GM23248 (cell line): ENCODE data around the gene KIF24. TPM values are rescaled to one million over a fixed set of nuclear protein-coding genes. Genes with fewer than 3 reads are reported as not detected.
"Not testable (repeated sequence)": the region's sequence is repeated elsewhere in the genome, so short reads cannot be mapped to it uniquely, and the experiment has no call there.

Experiments
- DNase-seq: peaks from one replicate; pipeline ENCODE4 v3.0.0-alpha.2; 2015
- H2AFZ ChIP-seq: fragments of 200-600 bp; sonication (generic); 2 replicates; pipeline ENCODE4 v1.6.1; 2016; ENCODE audit warnings: antibody characterized with exemption
- H3F3A ChIP-seq: fragments of 200-600 bp; sonication (generic); 2 replicates; pipeline ENCODE4 v1.6.1; 2016; ENCODE audit warnings: mild to moderate bottlenecking, antibody characterized with exemption, mixed run types; ENCODE audit not compliant: insufficient read depth
- H3K27ac ChIP-seq: fragments of 200-600 bp; sonication (generic); 2 replicates; pipeline ENCODE4 v1.5.1; 2016; ENCODE audit warnings: mild to moderate bottlenecking
- H3K27me3 ChIP-seq: fragments of 200-600 bp; sonication (generic); replicated peaks from 2 replicates; pipeline ENCODE4 v1.6.1; 2016; ENCODE audit warnings: mild to moderate bottlenecking; ENCODE audit not compliant: insufficient read depth
- H3K36me3 ChIP-seq: fragments of 200-600 bp; sonication (generic); 2 replicates; pipeline ENCODE4 v1.6.1; 2016; ENCODE audit warnings: low read depth, mild to moderate bottlenecking
- H3K4me1 ChIP-seq: fragments of 200-600 bp; sonication (generic); 2 replicates; pipeline ENCODE4 v1.6.1; 2016; ENCODE audit warnings: mild to moderate bottlenecking; ENCODE audit not compliant: insufficient read depth
- H3K4me2 ChIP-seq: fragments of 200-600 bp; sonication (generic); one replicate; pipeline ENCODE4 v1.6.1; 2016; ENCODE audit warnings: mild to moderate bottlenecking; ENCODE audit not compliant: unreplicated experiment
- H3K4me3 ChIP-seq: fragments of 200-600 bp; sonication (generic); 2 replicates; pipeline ENCODE4 v1.5.1; 2016; ENCODE audit warnings: mild to moderate bottlenecking
- H3K79me2 ChIP-seq: fragments of 200-600 bp; sonication (generic); 2 replicates; pipeline ENCODE4 v1.6.1; 2016; ENCODE audit warnings: mild to moderate bottlenecking; ENCODE audit not compliant: insufficient read depth
- H3K9ac ChIP-seq: fragments of 200-600 bp; sonication (generic); 2 replicates; pipeline ENCODE4 v1.6.1; 2016; ENCODE audit warnings: mild to moderate bottlenecking
- H3K9me2 ChIP-seq: fragments of 200-600 bp; sonication (generic); 2 replicates; pipeline ENCODE4 v1.6.1; 2016; ENCODE audit warnings: mixed run types, mild to moderate bottlenecking, moderate library complexity; ENCODE audit not compliant: insufficient read depth
- H3K9me3 ChIP-seq: fragments of 200-600 bp; sonication (generic); one replicate; pipeline ENCODE4 v1.6.1; 2017; ENCODE audit warnings: low read depth
- H4K20me1 ChIP-seq: fragments of 200-600 bp; sonication (generic); 2 replicates; pipeline ENCODE4 v1.6.0; 2016; ENCODE audit not compliant: insufficient read depth
- EZH2 ChIP-seq: fragments of 200-600 bp; sonication (generic); IDR thresholded peaks from 2 replicates; pipeline ENCODE4 v1.6.1; 2018; ENCODE audit warnings: antibody characterized with exemption, mild to moderate bottlenecking; ENCODE audit not compliant: insufficient read depth, poor library complexity, severe bottlenecking
- EZH2phosphoT487 ChIP-seq: fragments of 200-600 bp; sonication (generic); IDR thresholded peaks from 2 replicates; pipeline ENCODE4 v1.6.1; 2018; ENCODE audit warnings: antibody characterized with exemption, moderate library complexity, mild to moderate bottlenecking, low read depth; ENCODE audit not compliant: insufficient read depth
- WGBS, 2 experiments: methylation state at CpG; one replicate each; pipeline ENCODE4 v1.1.6; 2015 to 2017; ENCODE audit warnings: low lambda C conversion rate in 2 of 2, low coverage in 1 of 2; ENCODE audit errors: missing lambda C conversion rate in 2 of 2; 5-methylcytosine and 5-hydroxymethylcytosine counted together
- in situ Hi-C: fragments of 300-500 bp; cut with MboI; formaldehyde crosslinking; loops from 2 replicates; pipeline ENCODE4 v1.15.0; 2020
- polyA plus RNA-seq: library from polyadenylated mRNA; unstranded; fragments of >200 nt; fragmentation: Nextera tagmentation; extraction: Ambion mirVana; gene quantifications from 2 replicates; pipeline ENCODE4 v1.2.1, GENCODE V29; 2016
- total RNA-seq: library from RNA; depleted of rRNA; stranded (reverse); fragments of >200 nt; shearing (Covaris generic); gene quantifications from 2 replicates; pipeline ENCODE4 v1.2.3, GENCODE V29; 2014

KIF24 gene
- total and polyA plus RNA-seq, 2 experiments from 2014 or later: 0.95 to 1.6 TPM

DNA sequence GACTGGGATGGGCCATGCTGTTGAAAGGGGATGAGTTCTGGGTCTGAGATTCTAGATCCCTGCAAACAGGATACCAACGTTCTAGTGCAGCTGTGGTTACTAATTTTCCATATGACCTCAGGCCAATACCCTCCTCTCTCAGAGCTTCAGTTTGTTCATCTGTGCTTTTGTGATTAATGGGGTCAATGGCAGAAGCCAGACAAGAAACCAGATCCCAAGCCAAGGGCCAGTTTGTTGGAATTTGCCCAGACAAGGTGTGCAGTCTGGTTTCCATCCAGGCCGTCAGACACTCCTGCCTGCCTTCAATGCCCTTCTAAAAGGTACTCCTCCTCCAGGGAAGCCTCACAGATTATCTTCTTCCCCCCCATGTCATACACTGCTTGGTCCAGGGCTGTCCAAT, 36.2 kb upstream of the KIF24 start:
- TF ChIP-seq EZH2 (no peak), EZH2phosphoT487 (no peak)
- Histone ChIP-seq H3K9me2 (no peaks in the 10 kb centered on the region), H3K27me3 (no peaks in the 10 kb centered on the region), H3K4me2 (no peak overlapping the region), H4K20me1 (no peaks in the 10 kb centered on the region), H3K36me3 (no peaks in the 10 kb centered on the region), H3K9me3 (no peaks in the 10 kb centered on the region), H3K27ac (no peak overlapping the region), H3F3A (no peaks in the 10 kb centered on the region), H2AFZ (no peak overlapping the region), H3K79me2 (no peaks in the 10 kb centered on the region), H3K4me1 (no peaks in the 10 kb centered on the region), H3K4me3 (no peak overlapping the region), H3K9ac (no peak overlapping the region)
- no peak for DNase-seq
- in situ Hi-C loops: no loop called here
- WGBS, 2 experiments: 72 to 74% methylated on average over 2 of the region's 2 CpGs

DNA sequence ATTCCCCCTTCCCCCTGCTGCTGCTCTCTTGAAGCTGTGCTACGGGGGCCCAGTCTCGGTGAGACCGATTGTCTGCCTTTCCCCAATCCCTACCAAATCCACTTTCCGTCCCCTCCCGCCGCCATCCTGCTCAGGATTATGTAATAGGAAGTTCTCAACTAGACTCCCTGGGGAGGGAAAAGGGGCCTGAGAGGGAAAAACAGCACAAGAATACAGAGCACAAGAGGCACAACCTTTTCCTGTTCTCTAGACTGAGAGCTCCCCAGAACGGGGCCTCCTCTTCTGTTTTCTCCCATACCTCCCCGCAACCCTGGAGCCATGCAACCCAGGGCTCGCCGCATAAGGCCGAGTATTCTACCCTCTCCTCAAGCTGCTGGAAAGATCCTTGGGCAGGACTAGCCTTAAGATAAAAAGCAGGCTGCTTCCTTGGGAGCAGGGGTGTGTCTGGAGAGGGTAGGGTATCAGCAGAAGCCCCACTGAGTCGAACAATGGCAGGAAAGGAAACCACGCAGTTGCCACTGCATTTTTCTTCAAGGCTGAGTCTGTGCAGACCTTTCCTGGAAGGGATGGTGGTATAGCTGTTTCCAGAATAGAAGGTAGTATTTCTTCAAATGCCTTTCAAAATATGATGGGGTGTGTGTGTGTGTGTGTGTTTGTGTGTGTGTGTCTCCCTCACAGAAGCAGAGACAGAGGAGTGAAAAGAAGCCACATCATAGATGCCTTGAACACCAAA, 34.7 kb upstream of the KIF24 start:
- H3F3A ChIP-seq: no peaks in the 10 kb centered on the region
- no peak overlapping the region for H3K4me2 ChIP-seq
- WGBS, 2 experiments: 68 to 69% methylated on average over 13 of the region's 13 CpGs
- H3K27me3 ChIP-seq: no peaks in the 10 kb centered on the region
- H3K4me3 ChIP-seq: no peak overlapping the region
- H3K9me2 ChIP-seq: no peaks in the 10 kb centered on the region
- no peak overlapping the region for H3K27ac ChIP-seq
- no peak overlapping the region for H3K9ac ChIP-seq
- no peak overlapping the region for H2AFZ ChIP-seq
- no peaks in the 10 kb centered on the region for H3K4me1 ChIP-seq
- TF ChIP-seq EZH2 (no peak), EZH2phosphoT487 (no peak)
- no peaks in the 10 kb centered on the region for H4K20me1 ChIP-seq
- H3K9me3 ChIP-seq: no peaks in the 10 kb centered on the region
- no peaks in the 10 kb centered on the region for H3K79me2 ChIP-seq
- H3K36me3 ChIP-seq: no peaks in the 10 kb centered on the region
- in situ Hi-C loops: no loop called here
- DNase-seq: no peak

DNA sequence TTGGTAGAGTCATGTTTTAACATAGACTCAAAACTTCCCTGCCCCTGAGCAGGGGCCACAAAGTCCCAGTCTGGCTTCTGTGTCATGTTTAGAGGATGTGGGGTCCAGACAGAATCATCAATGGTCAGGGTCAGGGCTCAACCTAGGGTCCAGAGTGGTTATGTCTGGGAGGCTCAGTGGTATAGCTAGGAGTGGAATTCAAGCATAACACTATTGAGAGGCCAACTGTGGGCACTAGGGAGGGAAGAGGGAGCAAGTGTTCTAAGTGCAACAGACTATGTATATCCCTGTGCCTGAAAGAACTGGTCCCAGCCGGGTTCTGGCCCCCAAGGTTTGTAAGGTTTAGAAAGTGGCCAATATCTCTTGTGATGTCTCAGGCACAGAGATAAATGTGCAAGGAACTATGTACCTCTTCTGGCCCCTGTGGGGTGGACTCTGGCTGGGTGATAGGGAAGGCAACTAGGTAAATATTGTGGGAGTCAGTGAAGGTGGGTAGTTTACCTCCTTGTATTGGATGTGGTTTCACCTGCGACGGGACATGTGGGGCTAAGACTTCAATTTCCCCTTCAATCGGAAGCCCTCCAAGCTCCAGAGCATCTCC, 33.6 kb upstream of the KIF24 start:
- in situ Hi-C loops: no loop called here
- TF ChIP-seq EZH2: no peak
- TF ChIP-seq EZH2phosphoT487: no peak
- Histone ChIP-seq H3K9ac (no peak overlapping the region), H3K4me2 (no peak overlapping the region), H3K4me1 (no peaks in the 10 kb centered on the region), H3F3A (no peaks in the 10 kb centered on the region), H4K20me1 (no peaks in the 10 kb centered on the region), H3K27ac (no peak overlapping the region), H3K4me3 (no peak overlapping the region), H3K36me3 (no peaks in the 10 kb centered on the region), H2AFZ (no peak overlapping the region), H3K79me2 (no peaks in the 10 kb centered on the region), H3K27me3 (no peaks in the 10 kb centered on the region), H3K9me3 (peaks cover 4% of the 10 kb centered on the region), H3K9me2 (no peaks in the 10 kb centered on the region)
- no peak for DNase-seq
- WGBS, 2 experiments: 83 to 93% methylated on average over 4 of the region's 4 CpGs

DNA sequence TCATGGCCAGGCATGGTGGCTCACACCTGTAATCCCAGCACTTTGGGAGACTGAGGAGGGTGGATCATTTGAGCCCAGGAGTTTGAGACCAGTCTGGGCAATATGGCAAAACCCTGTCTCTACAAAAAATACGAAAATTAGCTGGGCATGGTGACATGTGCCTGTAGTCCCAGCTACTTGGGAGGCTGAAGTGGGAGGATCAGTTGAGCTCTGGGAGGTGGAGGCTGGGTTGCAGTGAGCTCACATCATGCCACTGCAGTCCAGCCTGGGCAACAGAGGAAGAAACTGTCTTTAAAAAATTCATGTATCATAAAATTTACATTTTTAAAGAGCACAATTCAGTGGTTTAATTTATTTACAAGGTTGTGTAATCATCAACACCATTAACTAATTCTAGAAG, 23.9 kb upstream of the KIF24 start:
- H3K27ac ChIP-seq, H3K27me3 ChIP-seq, H3F3A ChIP-seq, H3K4me2 ChIP-seq, in situ Hi-C loops, H3K9me3 ChIP-seq, DNase-seq, H2AFZ ChIP-seq, H3K9ac ChIP-seq, H4K20me1 ChIP-seq, H3K79me2 ChIP-seq, H3K36me3 ChIP-seq, H3K9me2 ChIP-seq, H3K4me3 ChIP-seq, H3K4me1 ChIP-seq: not testable (repeated sequence)
- WGBS, 2 experiments: 80 to 83% methylated on average over 1 of the region's 1 CpG

DNA sequence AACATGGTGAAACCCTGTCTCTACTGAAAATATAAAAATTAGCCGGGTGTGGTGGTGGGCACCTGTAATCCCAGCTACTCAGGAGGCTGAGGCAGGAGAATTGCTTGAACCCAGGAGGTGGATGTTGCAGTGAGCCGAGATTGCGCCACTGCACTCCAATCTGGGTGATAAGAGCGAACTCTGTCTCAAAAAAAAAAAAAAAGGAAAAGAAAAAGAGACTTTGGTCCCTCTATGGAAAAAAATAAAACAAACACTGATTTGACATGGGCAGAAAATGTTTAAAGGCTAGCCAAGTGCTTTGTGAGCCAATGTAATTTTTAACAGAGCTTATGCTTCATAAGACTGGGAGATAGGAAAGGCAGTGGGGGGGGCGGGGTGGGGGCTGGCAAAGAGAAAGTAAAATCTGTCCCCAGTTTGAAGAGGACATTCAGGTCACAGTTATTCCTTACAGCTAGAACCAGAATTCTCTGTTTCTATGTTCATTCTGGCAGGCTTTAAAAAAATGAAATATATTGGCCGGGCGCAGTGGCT, 23.1 kb upstream of the KIF24 start:
- H3K27me3 ChIP-seq, H3K4me3 ChIP-seq, H3K4me2 ChIP-seq, H3F3A ChIP-seq, H3K9ac ChIP-seq, H4K20me1 ChIP-seq, H3K36me3 ChIP-seq, H3K79me2 ChIP-seq, H3K9me3 ChIP-seq, H3K9me2 ChIP-seq, in situ Hi-C loops, H3K4me1 ChIP-seq, H3K27ac ChIP-seq, H2AFZ ChIP-seq, DNase-seq: not testable (repeated sequence)
- WGBS, 2 experiments: 78 to 88% methylated on average over 6 to 7 of the region's 7 CpGs
